ENCODE results near the gene CLSTN3. TPM values are rescaled to one million over a fixed set of nuclear protein-coding genes. Genes with fewer than 3 reads are reported as not detected.

The CLSTN3 gene
- total and polyA plus RNA-seq, 10 of the 15 experiments (the other 5 are each of a cell fraction or from before 2014, with no cell fraction given) = 0.09 to 35.9 (median 11.3) TPM

DNA sequence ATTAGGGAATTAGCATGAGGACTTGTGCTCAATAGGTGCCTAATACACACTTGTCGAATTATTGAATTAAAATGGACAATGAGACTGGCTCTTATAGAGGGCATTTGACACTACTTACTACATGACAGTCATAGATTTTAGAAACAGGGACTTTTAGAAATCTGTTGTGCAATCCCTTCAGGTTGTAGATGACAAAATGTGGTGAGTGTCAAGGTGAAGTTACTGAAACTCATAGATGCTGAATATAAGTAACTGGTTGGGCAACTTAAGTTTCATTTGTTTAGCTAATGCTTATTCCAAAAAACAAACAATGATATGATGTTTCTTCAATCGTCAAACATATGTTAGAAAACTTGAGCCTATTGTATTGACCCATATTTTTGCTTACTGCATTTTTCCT is 46.4 kb downstream of the CLSTN3 start:
- DNase-seq (ENCODE audit: low read depth, low spot score) (no peak), ATAC-seq (no peak), FAIRE-seq (no peak)
- ChIA-PET CTCF (no interaction called here), SMC1A (ENCODE audit: uncharacterized antibody, unreplicated experiment) (no interaction called here), RAD21 (ENCODE audit: unreplicated experiment) (no interaction called here), POLR2A (no interaction called here)
- in situ Hi-C loops (cut with MboI) (no loop called here), intact Hi-C loops (cut with micrococcal nuclease; ENCODE audit: unreplicated experiment) (no loop called here)
- H3K27me3 ChIP-seq (replicated peaks in 1 of 2; ENCODE audit: control insufficient read depth in 2 of 2, insufficient read depth in 2 of 2, low read length in 1 of 2) = no peaks in the 10 kb centered on the region
- peaks cover 2% of the 10 kb centered on the region; the same call in 1 of the 3 replicates for H3K9me3 ChIP-seq (replicated peaks; ENCODE audit: control insufficient read depth, insufficient read depth, low read length)
- no peaks in the 10 kb centered on the region for H3K4me1 ChIP-seq (ENCODE audit: control insufficient read depth, insufficient read depth, low read length)
- no TSS peak for BruUV-seq (replicated peaks)
- H3K36me3 ChIP-seq (ENCODE audit: control insufficient read depth in 2 of 2, insufficient read depth in 2 of 2, low read length in 1 of 2) = no peaks in the 10 kb centered on the region
- no peak overlapping the region for H3K27ac ChIP-seq (ENCODE audit: control insufficient read depth, insufficient read depth)
- no peak overlapping the region for H3K9ac ChIP-seq (ENCODE audit: control insufficient read depth, insufficient read depth, low read length)
- H3K4me2 ChIP-seq (ENCODE audit: control insufficient read depth, insufficient read depth) = no peak overlapping the region
- TF ChIP-seq ZBTB40 (IDR thresholded peaks at IDR 0.05; ENCODE audit: borderline replicate concordance) = no peak
- no peak for TF ChIP-seq KDM1A (IDR thresholded peaks at IDR 0.05; ENCODE audit: borderline replicate concordance)
- TF ChIP-seq TCF3 (IDR thresholded peaks at IDR 0.05; ENCODE audit: borderline replicate concordance, insufficient read depth, low read depth, low read length) = no peak
- no peak for TF ChIP-seq SMAD1 (IDR thresholded peaks at IDR 0.05; ENCODE audit: low read depth, partially characterized antibody)
- TF ChIP-seq CTCF (IDR thresholded peaks at IDR 0.05 in 2 of 3, conservative IDR thresholded peaks at IDR 0.05 in 1 of 3; ENCODE audit: control insufficient read depth in 2 of 3, extremely low read depth in 1 of 3, insufficient read depth in 1 of 3, low read depth in 3 of 3, low read length in 3 of 3) = no peak
- no peak for TF ChIP-seq CBFB (IDR thresholded peaks at IDR 0.05; ENCODE audit: low read depth)
- TF ChIP-seq RBBP5 (conservative IDR thresholded peaks at IDR 0.05) = no peak
- no peak for TF ChIP-seq HDAC2 (IDR thresholded peaks at IDR 0.05)
- H3K4me3 ChIP-seq = no peak overlapping the region
- H4K20me1 ChIP-seq (ENCODE audit: control insufficient read depth, insufficient read depth) = no peaks in the 10 kb centered on the region
- H3K79me2 ChIP-seq (ENCODE audit: control insufficient read depth, insufficient read depth, low read length) = no peaks in the 10 kb centered on the region
- no peak overlapping the region for H2AFZ ChIP-seq (ENCODE audit: control insufficient read depth, low read depth, low read length)
- WGBS (ENCODE audit: insufficient coverage, insufficient replicate concordance, low lambda C conversion rate, missing lambda C conversion rate) = 0% methylated on average over 2 of the region's 2 CpGs
